ENCODE measurements around the gene SPDYE2. TPM values are rescaled to one million over a fixed set of nuclear protein-coding genes. Genes with fewer than 3 reads are reported as not detected.
A peak's percentile ranks its signal among the peaks of the same experiment; 100 is the strongest.
"Not testable (repeated sequence)": the region's sequence is repeated elsewhere in the genome, so short reads cannot be mapped to it uniquely, and the experiment has no call there.

Gene SPDYE2
- total RNA-seq, 1 experiment from 2014 or later: not detected

DNA sequence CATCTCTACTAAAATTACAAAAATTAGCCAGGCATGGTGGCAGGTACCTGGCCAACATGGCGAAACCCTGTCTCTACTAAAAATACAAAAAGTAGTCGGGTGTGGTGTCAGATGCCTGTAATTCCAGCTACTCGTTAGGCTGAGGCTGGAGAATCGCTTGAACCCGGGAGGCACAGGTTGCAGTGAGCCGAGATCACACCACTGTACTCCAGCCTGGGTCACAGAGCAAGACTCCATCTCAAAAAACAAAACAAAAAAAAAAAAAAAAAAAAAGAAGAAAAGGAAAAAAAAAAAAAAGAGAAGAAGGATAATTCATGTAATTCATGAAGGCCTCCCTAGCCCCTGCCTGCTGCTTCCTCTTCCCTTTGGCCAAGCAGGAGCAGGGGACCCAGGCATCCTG, 10.4 kb upstream of the SPDYE2 start:
- DNase-seq (ENCODE audit: low read depth): not testable (repeated sequence)

DNA sequence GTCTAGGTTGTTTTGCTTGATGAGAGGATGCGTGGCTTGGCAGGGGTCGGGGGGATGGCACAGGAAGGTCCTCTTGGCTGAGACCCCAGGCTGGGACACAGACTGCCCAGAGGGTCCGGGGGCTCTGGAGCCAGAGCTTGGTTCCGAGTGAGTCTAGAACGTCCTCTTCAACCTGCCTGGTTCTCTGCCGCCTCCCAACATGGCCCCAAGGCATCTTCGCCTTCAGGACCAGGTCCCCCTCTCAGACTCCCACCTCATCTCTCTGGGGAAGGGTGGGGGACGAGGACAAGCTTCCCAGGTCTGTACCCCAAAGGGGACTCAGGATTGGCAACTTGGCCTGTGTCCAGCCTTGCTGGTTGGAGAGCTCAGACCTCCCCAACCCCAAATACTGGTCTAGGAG, 8.9 kb upstream of the SPDYE2 start:
- not testable (repeated sequence) for DNase-seq (ENCODE audit: low read depth)

DNA sequence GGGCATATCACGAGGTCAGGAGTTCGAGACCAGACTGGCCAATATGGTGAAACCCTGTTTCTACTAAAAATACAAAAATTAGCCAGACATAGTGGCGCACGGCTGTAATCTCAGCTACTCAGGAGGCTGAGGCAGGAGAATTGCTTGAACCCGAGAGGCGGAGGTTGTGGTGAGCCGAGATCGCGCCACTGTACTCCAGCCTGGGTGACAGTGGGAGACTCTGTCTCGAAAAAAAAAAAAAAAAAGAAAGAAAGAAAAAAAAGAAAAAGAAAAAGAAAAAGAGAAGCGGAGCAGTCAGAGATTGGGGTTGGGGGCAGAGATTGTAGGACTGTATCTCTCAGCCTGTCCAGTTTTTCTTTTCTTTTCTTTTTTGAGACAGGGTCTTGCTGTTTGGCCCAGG, 8.3 kb upstream of the SPDYE2 start:
- not testable (repeated sequence) for DNase-seq (ENCODE audit: low read depth)

DNA sequence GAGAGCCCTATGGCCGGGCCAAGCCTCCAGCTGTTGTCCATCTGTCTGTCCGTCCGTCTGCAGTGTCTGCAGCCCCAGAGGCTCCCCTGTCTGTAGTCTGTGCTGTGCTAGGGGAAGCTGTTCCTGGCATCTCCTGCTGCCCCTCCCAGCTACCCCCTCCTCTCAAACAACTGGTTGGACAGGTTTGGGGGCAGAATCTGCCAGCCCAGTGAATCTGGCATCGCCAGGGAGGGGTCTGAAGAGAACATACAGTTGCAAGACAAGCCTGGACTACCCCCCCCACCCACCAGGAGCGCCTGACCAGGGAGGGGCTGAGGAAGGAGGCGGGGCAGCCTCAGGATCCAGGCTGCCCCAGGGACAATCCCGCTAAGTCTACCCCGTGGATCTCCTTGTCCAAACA, 7.4 kb upstream of the SPDYE2 start, which contains the start of gene UPK3BL2:
Gene UPK3BL2, minus strand, starts transcription at position 101 of the 400 bp plus-strand sequence. Its CDS starts 60 bp downstream, at position 41.
- not testable (repeated sequence) for DNase-seq (ENCODE audit: low read depth)

DNA sequence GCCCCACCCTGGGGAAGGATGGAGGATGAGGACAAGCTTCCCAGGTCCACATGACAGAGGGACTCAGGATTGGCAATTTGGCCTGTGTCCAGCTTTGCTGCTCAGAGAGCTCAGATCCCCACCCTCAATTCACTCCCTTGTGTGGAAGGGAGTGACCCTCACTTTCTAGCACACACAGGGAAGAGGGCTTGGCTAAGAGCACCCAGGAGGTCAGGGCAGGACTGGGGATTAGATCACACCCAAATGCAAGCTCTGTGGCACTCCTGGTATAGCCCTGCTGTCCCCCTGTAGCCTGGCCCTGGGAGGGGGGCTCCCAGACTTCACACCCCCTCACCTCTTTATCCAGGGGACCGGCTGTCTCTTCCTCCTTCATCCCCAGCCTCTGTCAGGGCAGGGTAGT, 6.7 kb upstream of the SPDYE2 start:
- DNase-seq (ENCODE audit: low read depth): not testable (repeated sequence)

DNA sequence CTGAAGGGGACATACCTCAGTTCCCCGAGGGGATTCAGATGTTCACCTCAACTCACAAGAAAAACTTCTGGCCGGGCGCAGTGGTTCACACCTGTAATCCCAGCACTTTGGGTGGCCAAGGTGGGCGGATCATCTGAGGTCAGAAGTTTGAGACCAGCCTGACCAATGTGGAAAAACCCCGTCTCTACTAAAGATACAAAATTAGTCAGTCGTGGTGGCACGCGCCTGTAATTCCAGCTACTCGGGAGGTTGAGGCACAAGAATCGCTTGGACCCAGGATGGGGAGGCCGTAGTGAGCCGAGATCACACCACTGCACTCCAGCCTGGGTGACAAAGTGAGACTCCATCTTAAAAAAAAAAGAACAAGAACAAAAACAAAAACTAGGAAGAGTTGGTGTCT, 5.7 kb upstream of the SPDYE2 start:
- not testable (repeated sequence) for DNase-seq (ENCODE audit: low read depth)

DNA sequence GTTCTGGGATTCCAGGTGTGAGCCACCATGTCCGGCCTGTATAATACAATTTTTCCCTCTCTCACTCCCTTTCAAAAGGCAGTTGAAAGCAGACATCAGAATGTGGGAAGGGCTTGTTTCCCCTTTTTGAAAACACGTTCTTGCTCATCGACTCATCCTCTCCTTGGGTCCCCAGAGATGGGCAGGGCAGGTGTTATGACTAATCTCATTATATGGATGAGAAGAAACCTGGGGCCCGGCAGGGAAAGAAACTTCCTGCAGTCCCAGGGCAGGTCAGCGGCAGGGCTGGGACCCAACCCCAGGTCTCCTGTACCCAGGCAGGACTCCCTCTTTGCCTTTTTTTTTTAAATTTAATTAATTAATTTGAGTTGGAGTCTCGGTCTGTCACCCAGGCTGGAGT, 4.7 kb upstream of the SPDYE2 start:
- not testable (repeated sequence) for DNase-seq (ENCODE audit: low read depth)

DNA sequence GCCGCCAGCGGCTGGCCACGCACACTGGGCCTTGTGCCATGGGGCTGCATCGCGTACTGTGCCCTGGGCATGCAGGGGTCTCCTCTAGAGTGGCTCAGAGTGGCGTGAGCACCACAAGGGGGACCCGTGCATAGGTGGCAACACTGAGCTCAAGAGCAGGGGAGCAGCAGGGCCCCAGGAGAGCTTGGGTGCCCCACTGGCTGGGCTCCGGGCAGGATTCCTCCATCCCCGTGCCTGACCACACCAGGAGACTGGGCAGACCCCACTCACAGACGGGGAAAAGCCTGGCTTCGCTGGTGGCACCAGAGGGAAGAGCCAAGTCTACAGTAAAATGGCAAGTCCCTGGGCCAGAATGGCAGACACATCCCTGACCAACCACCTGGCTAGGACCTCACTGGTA, 17.6 kb downstream of the SPDYE2 start:
- DNase-seq (ENCODE audit: low read depth): not testable (repeated sequence)

DNA sequence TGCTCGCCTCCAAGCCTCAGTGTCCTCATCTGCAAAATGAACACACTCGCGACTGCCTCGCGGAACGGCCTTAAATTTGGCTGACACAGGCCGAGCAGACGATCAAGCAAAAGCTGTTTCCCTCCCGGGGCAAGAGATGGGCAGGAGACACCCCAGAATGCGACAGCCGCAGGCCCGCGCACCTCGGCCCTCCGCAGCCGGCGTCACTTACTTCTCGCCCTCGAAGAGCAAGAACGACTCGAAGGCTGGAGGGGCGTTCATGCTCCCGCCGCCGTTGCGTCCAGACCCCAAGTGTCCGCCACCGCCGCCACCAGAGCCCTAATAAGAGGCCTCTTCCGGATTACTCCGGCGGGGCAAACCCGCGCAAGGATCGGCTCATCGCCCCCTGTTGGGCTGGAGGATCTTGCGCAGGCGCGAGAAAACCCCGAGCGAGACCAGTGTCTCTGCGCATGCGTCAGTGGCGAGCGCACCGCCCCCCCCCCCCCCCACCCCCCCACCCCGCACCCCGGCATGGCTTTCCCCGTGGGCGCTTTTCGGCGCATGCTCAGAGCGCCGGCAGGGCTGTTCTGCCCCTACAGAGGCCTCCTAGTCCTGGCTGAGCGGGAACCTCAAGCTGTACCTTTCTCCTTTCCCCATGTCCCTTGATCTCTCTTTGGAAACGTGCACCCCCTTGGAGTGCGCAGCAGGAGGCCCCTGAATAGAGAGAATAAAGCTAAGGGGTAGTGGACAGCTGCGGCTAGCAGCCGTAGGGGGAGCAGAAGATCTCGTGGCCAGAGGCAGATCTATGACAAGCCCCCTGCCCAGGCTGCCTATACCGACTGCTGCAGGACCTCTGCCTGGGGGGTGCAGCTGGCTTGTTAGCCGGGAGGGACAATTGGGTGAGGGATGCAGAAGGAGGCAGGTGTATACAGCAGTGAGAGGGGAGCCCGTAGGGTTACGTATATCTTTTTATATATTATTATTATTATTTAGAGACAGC, 21.5 kb downstream of the SPDYE2 start, which contains the start of gene POLR2J3:
Gene POLR2J3, minus strand, starts transcription at position 323 of the 979 bp plus-strand sequence. Its CDS starts 62 bp downstream, at position 261.
- peak; percentile 96 for DNase-seq (ENCODE audit: low read depth)

DNA sequence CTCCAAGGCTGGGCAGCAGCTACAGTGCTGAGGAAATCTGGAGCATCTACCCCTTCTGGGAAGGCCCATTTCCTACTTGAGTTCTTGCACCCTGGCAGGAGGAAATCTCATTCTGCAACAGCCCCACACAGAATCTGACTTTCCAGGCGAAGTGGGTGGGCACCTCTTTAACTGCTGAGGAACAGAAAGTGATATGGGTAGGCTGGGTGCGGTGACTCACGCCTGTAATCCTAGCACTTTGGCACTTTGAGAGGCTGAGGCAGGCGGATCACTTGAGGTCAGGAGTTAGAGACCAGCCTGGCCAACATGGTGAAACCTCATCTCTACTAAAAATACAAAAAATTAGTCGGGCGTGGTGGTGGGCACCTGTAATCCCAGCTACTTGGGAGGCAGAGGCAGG, 23.6 kb downstream of the SPDYE2 start:
- not testable (repeated sequence) for DNase-seq (ENCODE audit: low read depth)

DNA sequence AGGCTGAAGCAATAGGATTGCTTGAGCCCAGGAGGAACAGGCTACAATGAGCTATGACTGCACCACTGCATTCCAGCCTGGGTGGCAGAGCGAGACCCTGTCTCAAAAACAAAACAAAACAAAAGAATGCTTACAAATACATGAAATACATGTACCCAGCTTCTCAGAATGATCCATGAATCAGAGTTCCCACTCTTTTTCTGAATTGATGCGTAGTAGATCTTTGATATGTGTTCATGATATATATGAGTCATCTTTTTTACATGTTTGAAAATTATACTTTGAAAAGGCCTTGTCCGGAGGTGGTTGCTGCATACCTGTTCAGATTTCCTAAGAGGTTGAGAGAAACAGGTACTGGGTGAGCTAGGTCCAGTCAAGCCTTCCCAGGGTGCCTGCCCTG, 25.3 kb downstream of the SPDYE2 start:
- not testable (repeated sequence) for DNase-seq (ENCODE audit: low read depth)

DNA sequence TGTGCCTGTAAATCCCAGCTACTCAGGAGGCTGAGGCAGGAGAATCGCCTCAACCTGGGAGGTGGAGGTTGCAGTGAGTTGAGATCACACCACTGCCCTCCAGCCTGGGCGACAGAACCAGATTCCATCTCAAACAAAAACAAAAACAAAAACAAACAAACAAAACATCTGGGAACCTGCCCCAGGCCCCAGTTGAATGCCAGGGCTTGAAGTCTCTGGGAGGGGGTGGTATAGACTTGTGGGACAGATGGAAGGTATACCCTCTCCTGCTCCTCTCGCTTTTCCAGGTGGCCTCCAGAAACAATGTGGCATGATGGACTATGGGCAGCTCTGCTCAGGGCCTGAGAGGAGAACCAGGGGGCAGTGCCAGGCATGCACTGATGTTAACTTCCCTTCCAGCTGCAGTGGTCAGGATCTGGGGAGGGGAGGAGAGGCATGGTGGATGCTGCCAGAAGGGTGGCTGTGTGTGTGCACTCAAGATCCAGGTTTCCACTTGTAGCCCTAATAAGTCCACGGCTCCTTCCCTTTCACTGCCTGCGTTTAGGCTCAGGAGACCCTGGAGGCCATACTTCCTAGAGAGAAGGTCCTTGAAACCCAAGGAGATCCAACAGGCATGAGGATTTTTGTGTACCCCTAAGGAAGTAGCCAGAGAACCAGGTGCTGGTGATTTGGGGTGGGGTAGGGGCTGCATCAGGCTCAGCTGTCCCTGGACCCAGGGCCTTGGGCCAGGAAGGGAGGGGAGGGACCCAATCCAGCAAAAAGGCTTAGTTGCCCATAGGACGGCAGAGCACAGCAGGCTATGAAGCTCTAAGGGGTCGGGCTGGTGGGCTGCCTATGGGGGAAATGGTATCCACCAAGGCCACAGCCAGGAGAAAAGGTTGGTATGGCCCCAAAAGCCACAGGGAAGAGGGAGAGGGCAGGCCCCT, 26.6 kb downstream of the SPDYE2 start:
- DNase-seq (ENCODE audit: low read depth): not testable (repeated sequence)

DNA sequence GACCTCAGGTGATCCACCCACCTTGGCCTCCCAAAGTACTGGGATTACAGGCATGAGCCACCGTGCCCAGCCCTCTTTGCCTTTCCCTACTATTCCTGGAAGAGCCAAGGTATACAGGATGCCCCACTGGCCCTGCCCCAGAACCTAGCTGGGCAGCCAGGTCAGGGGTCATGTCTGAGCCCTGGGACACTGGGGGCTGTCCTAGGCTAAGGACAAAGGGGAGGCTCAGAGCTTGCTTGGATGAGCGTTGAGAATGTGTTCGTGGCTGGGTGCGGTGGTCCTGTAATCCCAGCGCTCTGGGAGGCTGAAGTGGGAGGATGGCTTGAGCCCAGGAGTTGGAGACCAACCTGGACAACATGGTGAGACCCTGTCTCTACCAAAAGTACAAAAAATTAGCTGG, 27.5 kb downstream of the SPDYE2 start:
- DNase-seq (ENCODE audit: low read depth): not testable (repeated sequence)

DNA sequence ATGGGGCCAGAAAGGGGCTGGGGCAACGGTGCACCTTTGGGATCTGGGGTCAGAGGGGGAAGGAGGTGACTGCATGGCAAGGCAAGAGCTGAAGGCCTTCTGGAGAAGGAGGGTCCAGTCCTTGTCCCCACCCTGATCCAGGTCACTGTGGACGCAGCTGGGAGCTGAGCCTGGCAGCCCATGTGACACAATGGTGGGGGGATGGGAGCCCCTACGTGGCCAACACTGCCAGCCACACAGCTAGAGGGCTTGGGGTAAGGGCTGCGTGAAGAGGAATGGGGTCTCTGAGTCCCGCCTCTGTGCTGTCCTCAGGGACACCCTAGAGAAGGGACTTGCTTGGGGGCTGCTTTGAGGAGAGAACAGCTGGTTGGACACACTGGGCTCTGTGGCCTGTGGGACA, 30.7 kb downstream of the SPDYE2 start:
- DNase-seq (ENCODE audit: low read depth): not testable (repeated sequence)

DNA sequence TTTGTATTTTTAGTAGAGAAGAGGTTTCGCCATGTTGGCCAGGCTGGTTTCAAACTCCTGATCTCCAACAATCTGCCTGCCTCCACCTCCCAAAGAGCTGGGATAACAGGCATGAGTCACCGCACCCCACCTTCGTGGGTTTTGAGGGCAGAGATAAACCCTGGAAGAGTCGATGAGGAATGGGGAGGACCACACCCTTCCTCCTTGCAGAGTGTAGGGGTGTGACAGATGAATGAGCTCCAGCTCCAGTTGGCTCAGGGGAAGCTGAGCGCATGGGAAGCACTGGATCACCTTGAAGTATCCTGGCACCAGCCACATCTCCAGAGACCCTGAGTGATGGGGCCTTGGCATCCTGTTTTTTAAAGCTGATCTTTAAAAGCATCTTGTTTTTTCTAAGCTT, 32.5 kb downstream of the SPDYE2 start:
- DNase-seq (ENCODE audit: low read depth): not testable (repeated sequence)

DNA sequence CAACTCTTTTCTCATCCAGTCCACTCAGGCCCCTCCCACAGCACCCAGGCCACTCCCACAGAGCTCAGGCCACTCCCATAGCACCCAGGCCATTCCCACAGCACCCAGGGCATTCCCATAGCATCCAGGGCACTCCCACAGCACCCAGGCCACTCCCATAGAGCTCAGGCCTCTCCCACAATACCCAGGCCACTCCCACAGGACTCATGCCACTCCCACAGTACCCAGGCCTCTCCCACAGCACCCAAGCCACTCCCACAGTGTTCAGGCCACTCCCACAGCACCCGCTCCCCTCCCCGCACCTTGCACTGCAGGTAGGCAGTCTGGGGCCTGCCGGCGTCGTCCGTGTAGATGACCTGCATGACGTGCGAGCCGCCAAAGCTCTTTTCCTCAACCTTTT, 38.8 kb downstream of the SPDYE2 start:
- DNase-seq (ENCODE audit: low read depth): not testable (repeated sequence)

DNA sequence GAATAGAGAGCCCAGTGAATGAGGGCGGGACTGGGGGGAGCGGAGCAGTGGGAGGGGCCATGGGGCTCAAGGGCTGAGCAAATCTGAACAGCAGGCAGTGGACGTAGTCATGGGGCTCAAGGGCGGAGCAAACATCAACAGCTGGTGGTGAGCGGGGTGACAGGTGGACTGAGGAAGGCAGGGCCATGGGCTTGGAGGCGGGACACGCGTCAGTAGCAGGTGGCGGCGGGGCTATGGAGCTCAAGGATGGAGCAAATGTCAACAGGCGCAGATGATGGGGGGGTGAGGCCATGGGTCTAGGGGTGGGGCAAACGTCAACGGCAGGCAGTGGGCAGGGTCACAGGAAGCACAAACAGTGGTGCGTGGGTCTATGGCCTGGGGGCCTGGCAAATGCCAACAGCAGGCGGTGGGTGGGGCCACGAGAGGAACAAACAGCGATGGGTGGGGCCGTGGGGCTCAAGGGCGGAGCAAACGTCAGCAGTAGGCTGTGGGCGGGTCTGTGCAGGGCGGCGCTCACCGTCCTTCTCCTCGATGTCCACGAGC, 41.5 kb downstream of the SPDYE2 start:
- DNase-seq (ENCODE audit: low read depth): not testable (repeated sequence)

DNA sequence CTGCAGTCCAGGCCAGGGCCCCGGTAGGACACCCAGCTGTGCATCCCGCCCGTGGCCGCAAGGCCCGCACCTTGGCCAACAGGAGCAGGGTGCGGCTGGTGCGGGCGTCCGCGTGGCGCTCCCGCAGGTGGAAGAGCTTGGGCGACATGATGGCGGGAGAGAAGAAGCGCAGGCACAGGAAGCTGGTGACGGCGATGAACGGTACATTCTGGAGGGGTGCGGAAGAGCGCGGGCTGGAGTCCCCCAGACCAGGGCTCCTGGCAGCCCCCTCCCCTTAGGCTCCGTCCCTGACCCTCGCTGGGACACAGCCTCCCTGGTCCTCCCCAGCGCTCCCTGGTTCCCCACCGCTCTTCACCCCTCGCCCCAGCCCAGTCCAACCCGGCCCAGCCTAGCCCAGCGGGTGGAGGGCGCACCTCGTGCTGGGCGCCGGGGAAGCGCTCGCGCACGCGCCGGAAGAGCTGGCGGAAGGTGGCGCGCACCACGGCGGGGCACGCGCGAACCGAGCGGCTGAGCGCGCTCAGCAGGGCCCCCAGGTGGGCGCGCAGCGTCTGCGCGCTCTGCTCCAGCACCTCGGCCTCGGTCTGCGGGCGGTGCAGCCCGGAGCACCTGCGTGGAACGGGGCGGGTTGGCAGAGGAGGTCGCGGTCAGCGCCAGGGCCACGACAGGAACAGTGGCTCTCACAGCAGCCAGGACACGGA, 42.8 kb downstream of the SPDYE2 start:
- not testable (repeated sequence) for DNase-seq (ENCODE audit: low read depth)

DNA sequence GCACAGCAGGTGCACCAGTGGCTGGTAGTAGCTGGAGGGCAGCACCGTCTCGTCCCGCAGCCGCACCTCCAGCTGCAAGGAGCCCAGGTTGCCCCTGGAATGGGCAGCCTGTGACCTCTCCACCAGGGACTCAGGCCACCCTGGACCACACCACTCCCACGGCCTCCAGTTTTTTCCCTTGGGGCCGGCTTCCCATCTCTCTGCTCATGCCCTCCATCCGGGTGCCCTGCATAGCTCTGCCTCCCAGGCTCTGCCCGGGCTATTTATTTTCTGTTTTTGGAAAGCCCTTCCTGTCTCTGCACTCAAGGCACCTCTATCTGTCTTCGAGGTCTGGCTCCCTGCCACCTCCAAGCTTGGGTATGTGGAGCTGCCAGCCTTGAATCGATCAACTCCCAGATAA, 45.0 kb downstream of the SPDYE2 start:
- not testable (repeated sequence) for DNase-seq (ENCODE audit: low read depth)

DNA sequence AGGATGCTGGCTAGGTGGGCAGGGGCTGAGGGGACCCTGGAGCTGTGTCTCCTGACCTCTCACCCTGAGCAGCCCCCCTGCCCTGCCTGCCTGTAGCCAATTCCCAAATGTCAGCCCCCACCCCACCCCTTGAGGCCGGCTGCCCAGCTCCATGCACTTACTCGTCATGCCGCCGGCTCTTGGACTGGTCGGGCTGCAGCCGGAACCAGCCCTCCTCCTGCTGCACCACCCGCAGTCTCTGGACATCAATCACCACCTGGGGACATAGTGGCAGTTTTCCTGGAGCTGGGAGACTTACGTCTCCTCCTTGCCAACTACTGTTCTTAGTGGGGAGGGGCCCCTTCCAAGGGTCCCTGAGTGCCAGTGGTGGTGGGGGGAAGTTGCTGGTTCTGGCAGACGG, 48.7 kb downstream of the SPDYE2 start:
- DNase-seq (ENCODE audit: low read depth): not testable (repeated sequence)

DNA sequence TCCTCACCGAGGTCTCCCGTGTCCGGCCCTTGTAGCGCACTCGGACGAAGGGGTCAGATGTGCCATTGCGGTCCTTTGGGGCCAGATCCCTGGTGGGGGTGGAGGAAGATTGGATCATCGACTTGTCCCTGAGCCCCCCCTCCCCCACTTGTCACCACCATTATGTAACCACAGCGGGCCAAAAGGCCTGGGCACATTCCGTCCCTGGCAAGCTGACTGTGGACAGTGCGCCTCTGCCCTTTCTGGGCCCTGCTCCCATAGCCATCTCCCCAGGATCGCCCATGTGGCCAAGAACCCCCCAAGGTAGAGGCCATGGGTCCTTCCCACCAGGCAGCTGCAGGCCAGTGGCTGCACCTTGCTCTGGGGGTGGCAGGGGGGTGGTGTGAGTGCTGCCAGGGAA, 51.3 kb downstream of the SPDYE2 start:
- DNase-seq (ENCODE audit: low read depth): not testable (repeated sequence)

Measured in LHCN-M2 (cell line).